Breast epithelium (tissue), 3 donors: ENCODE results near the gene NAV3.

Experiments
- CTCF ChIP-seq, 3 donors: fragments of 450-650 bp; IDR thresholded peaks; one replicate each; pipeline ENCODE4 v1.5.1; 2016 to 2017; ENCODE audit warnings: antibody characterized with exemption in 3 of 3, mild to moderate bottlenecking in 3 of 3, moderate library complexity in 3 of 3
- POLR2A ChIP-seq: fragments of 450-650 bp; IDR thresholded peaks from one replicate; pipeline ENCODE4 v1.6.1; 2016; ENCODE audit warnings: antibody characterized with exemption, mild to moderate bottlenecking, moderate library complexity

- no peak for TF ChIP-seq CTCF (IDR thresholded peaks at IDR 0.05)
- TF ChIP-seq POLR2A: no peak
Measured at GRCh38 chr12:77841521-77841920, 10.8 kb downstream of the NAV3 start.
